Measurements from ENCODE around the gene SFXN5. TPM values are rescaled to one million over a fixed set of nuclear protein-coding genes. Genes with fewer than 3 reads are reported as not detected.
A peak's percentile ranks its signal among the peaks of the same experiment; 100 is the strongest.

Gene SFXN5
- total RNA-seq, 1 donor from 2014 or later: 29.8 TPM

DNA sequence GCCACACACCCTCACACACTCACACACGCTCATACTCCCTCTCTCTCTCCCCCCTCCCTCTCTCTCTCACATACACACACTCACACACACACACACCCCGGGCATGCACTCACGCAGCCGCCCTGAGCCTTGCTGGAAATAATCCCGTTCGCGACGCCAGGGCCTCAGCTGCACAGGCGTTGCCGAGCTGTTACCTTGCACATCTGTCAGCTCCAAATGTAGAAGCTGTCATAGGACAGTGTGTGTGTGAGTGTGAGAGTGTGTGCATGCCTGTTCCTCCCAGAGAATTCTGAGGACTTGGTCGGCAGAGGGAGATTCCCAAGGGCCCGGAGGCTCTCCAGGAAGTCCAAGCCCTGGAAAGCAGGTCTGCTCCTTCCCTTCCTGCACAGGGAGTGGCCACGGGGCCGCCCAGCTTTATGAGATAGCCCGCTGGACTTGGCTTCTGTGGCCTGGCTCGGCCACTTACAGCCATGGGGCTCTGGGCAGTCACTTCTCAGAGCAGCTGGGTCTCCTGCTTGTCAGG is 175.7 kb downstream of the SFXN5 start:
- Mint-ChIP-seq H3K9me3 (ENCODE audit: unreplicated experiment) (no peaks in the 10 kb centered on the region), H3K36me3 (ENCODE audit: low read depth, unreplicated experiment) (peaks cover 3% of the 10 kb centered on the region), H3K4me3 (ENCODE audit: unreplicated experiment) (no peak overlapping the region), H3K4me1 (ENCODE audit: unreplicated experiment) (peaks cover 26% of the 10 kb centered on the region), H3K27me3 (ENCODE audit: unreplicated experiment) (peaks cover 22% of the 10 kb centered on the region), H3K27ac (ENCODE audit: unreplicated experiment) (no peak overlapping the region)
- TF ChIP-seq, protein P1, sequence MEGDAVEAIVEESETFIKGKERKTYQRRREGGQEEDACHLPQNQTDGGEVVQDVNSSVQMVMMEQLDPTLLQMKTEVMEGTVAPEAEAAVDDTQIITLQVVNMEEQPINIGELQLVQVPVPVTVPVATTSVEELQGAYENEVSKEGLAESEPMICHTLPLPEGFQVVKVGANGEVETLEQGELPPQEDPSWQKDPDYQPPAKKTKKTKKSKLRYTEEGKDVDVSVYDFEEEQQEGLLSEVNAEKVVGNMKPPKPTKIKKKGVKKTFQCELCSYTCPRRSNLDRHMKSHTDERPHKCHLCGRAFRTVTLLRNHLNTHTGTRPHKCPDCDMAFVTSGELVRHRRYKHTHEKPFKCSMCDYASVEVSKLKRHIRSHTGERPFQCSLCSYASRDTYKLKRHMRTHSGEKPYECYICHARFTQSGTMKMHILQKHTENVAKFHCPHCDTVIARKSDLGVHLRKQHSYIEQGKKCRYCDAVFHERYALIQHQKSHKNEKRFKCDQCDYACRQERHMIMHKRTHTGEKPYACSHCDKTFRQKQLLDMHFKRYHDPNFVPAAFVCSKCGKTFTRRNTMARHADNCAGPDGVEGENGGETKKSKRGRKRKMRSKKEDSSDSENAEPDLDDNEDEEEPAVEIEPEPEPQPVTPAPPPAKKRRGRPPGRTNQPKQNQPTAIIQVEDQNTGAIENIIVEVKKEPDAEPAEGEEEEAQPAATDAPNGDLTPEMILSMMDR (IDR thresholded peaks at IDR 0.05; ENCODE audit: unreplicated experiment): no peak
- peak; percentile 18 for DNase-seq (ENCODE audit: low spot score)

DNA sequence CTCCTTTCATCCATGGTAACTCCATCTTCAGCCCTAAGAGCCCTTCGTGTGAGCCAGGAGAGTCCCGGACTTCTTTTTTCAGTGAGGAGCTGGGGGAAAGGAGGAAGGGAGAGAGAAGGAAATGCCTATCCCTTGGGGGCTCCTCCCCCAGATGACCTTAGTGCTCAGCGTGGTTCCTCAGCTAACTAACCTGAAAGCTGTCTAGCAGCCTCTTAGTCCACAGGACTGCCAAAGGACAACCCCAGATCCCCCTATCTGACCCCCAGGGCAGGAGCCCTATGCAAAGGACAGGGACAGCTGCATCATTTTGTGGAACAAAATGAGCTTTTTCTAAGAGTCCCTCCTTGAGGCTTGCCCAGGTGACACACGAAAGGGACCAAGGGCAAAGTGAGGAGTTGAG is 176.4 kb downstream of the SFXN5 start:
- H3K27me3 Mint-ChIP-seq (ENCODE audit: unreplicated experiment): peaks cover 20% of the 10 kb centered on the region
- H3K4me1 Mint-ChIP-seq (ENCODE audit: unreplicated experiment): peaks cover 20% of the 10 kb centered on the region
- no peak for DNase-seq (ENCODE audit: low spot score)
- TF ChIP-seq, protein P1 (IDR thresholded peaks at IDR 0.05; ENCODE audit: unreplicated experiment): no peak
- no peaks in the 10 kb centered on the region for H3K9me3 Mint-ChIP-seq (ENCODE audit: unreplicated experiment)
- H3K36me3 Mint-ChIP-seq (ENCODE audit: low read depth, unreplicated experiment): peaks cover 6% of the 10 kb centered on the region
- no peak overlapping the region for H3K4me3 Mint-ChIP-seq (ENCODE audit: unreplicated experiment)
- H3K27ac Mint-ChIP-seq (ENCODE audit: unreplicated experiment): no peak overlapping the region

DNA sequence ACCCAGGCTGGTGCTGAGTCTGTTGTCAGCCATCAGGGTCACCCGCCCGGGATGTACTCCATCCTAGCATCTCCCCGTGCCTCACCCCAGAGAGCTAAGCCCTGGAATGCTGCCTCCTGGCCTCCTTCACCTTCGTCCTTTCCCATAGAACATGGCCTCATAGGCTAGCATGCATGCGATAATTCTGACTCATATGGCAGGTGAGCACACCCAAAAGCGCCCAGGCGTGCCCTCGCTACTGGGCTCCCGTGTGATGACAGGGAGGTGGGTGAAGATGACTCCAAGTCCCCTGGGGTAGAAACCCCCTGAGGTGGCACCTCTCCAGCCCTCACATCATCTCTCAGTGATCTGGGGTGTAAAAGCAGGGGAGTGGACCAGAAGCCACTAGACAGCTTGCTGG is 177.0 kb downstream of the SFXN5 start:
- TF ChIP-seq, protein P1 (IDR thresholded peaks at IDR 0.05; ENCODE audit: unreplicated experiment): no peak
- H3K4me1 Mint-ChIP-seq (ENCODE audit: unreplicated experiment): peaks cover 19% of the 10 kb centered on the region
- DNase-seq (ENCODE audit: low spot score): no peak
- no peaks in the 10 kb centered on the region for H3K9me3 Mint-ChIP-seq (ENCODE audit: unreplicated experiment)
- no peak overlapping the region for H3K4me3 Mint-ChIP-seq (ENCODE audit: unreplicated experiment)
- H3K27ac Mint-ChIP-seq (ENCODE audit: unreplicated experiment): no peak overlapping the region
- peaks cover 19% of the 10 kb centered on the region for H3K27me3 Mint-ChIP-seq (ENCODE audit: unreplicated experiment)
- peaks cover 10% of the 10 kb centered on the region for H3K36me3 Mint-ChIP-seq (ENCODE audit: low read depth, unreplicated experiment)

DNA sequence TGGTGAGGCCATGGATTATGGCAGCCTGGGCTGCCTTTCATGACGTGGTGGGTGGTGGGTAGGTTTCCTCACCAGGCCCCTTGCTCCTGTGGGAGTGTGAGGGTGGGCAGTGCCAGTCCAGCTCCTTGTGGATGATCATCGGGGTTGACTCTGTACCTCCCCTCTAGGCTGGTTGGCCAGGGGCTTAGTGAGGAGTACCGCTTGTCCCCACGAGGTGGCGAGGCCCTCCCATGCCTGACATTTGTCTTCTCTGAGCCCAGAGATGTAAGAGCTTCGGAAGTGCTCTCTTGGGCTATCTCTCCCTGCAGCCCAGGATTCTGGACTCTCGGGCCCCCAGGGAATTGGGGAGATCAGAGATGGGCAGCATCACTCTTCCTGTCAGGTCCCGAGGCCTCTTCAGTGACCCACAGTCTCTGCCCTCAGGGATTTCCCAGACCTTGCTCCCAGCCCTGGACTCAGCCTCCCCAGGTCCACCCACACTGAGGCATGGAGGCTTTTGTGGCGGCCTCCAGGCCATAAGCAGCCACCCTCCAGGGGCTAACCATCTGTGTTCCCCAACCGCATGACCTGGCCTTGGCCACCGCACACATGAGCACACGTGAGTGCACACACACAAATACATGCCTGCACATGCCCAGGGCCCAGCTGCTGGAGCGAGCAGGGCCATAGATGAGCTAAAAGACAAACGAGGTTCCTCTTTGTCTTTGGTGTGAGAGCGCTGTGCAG is 177.8 kb downstream of the SFXN5 start:
- TF ChIP-seq, protein P1 (IDR thresholded peaks at IDR 0.05; ENCODE audit: unreplicated experiment): peak; percentile 77
- no peak overlapping the region for H3K27ac Mint-ChIP-seq (ENCODE audit: unreplicated experiment)
- peaks cover 22% of the 10 kb centered on the region for H3K4me1 Mint-ChIP-seq (ENCODE audit: unreplicated experiment)
- no peak overlapping the region for H3K4me3 Mint-ChIP-seq (ENCODE audit: unreplicated experiment)
- H3K9me3 Mint-ChIP-seq (ENCODE audit: unreplicated experiment): no peaks in the 10 kb centered on the region
- peak; percentile 84 for DNase-seq (ENCODE audit: low spot score)
- H3K27me3 Mint-ChIP-seq (ENCODE audit: unreplicated experiment): peaks cover 19% of the 10 kb centered on the region
- H3K36me3 Mint-ChIP-seq (ENCODE audit: low read depth, unreplicated experiment): peaks cover 10% of the 10 kb centered on the region

DNA sequence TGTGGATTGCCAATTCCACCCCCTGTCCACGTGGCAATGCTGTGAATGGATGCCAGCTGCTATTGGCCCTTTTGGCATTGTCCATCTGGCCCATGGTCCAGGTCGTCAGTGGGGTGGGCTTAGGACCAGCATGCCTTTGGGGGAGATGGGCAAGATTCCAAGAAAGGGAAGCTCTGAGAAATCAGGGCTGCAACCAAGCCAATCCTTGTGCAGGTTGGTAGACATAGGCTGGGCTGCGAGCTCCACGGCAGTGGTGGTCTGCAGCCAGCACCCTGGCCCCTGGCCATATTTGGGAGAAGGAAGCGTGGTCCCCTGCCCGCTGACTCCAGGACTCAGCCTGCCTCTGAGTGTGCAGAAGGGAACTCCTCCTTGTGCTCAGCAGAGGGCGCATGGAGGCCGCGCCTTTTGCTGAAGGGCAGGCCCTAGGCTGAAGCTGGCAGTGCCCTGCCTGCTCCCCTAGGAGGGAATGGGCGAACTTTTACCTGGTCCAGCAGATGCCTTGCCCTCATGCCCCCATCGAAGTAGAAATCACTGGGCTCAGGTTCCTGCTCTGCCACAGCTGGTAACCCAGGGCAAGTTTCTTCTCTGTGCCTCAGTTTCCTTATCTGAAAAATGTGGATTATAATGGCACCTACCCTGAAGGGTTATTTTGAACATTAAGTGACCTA is 178.9 kb downstream of the SFXN5 start:
- peak; percentile 73 for DNase-seq (ENCODE audit: low spot score)
- Mint-ChIP-seq H3K4me1 (ENCODE audit: unreplicated experiment) (peaks cover 28% of the 10 kb centered on the region), H3K9me3 (ENCODE audit: unreplicated experiment) (no peaks in the 10 kb centered on the region), H3K4me3 (ENCODE audit: unreplicated experiment) (no peak overlapping the region), H3K36me3 (ENCODE audit: low read depth, unreplicated experiment) (peaks cover 10% of the 10 kb centered on the region), H3K27ac (ENCODE audit: unreplicated experiment) (no peak overlapping the region), H3K27me3 (ENCODE audit: unreplicated experiment) (peaks cover 21% of the 10 kb centered on the region)
- TF ChIP-seq, protein P1 (IDR thresholded peaks at IDR 0.05; ENCODE audit: unreplicated experiment): peak; percentile 50
